Choroid plexus epithelial cell (primary cell): ENCODE data around the gene PTPN14.
A peak's percentile ranks its signal among the peaks of the same experiment; 100 is the strongest.

Source experiments
- DNase-seq: peaks from one replicate; pipeline ENCODE4 v3.0.0-alpha.2; 2010; ENCODE audit warnings: low read depth
- H3K4me3 ChIP-seq: 2 replicates; pipeline ENCODE4 v1.5.1; 2011; ENCODE audit warnings: low read depth, mild to moderate bottlenecking, control low read depth, low read length, moderate library complexity
- CTCF ChIP-seq: conservative IDR thresholded peaks from 2 replicates; pipeline ENCODE4 v1.5.1; 2011; ENCODE audit warnings: low read depth, mild to moderate bottlenecking, control low read depth, inconsistent platforms, low read length, moderate library complexity

Gene PTPN14

GRCh38 chr1:214454569-214455396 lies 96.6 kb downstream of the PTPN14 start:
- DNase-seq, result peak; percentile 69
- no peak overlapping the region for H3K4me3 ChIP-seq
- no peak for TF ChIP-seq CTCF

GRCh38 chr1:214453109-214453722 lies 98.2 kb downstream of the PTPN14 start:
- TF ChIP-seq CTCF, result no peak
- DNase-seq, result peak; percentile 73

GRCh38 chr1:214452152-214452784 lies 99.1 kb downstream of the PTPN14 start:
- no peak for DNase-seq
- no peak overlapping the region for H3K4me3 ChIP-seq
- TF ChIP-seq CTCF, result peak; percentile 42

More at GRCh38 chr1:214453109-214453722, 98.2 kb downstream of the PTPN14 start:
- no peak overlapping the region for H3K4me3 ChIP-seq

GRCh38 chr1:214451596-214451995 lies 99.8 kb downstream of the PTPN14 start:
- DNase-seq, result no peak
- H3K4me3 ChIP-seq, result no peak overlapping the region
- TF ChIP-seq CTCF, result no peak

GRCh38 chr1:214449371-214449770 lies 102.0 kb downstream of the PTPN14 start:
- H3K4me3 ChIP-seq, result no peak overlapping the region
- TF ChIP-seq CTCF, result no peak
- no peak for DNase-seq

GRCh38 chr1:214448536-214448935 lies 102.9 kb downstream of the PTPN14 start:
- no peak overlapping the region for H3K4me3 ChIP-seq
- no peak for TF ChIP-seq CTCF
- no peak for DNase-seq
